BE2C (cell line): ENCODE data around the gene LGI4.
"Not testable (repeated sequence)": the region's sequence is repeated elsewhere in the genome, so short reads cannot be mapped to it uniquely, and the experiment has no call there.

ENCODE experiments used
- DNase-seq: peaks from one replicate; pipeline ENCODE4 v3.0.0-alpha.2; 2020
- H3K27me3 ChIP-seq: fragments of 250-450 bp; sonication (Bioruptor Pico); 2 replicates; pipeline ENCODE4 v1.5.1; 2020; ENCODE audit warnings: mild to moderate bottlenecking
- H3K36me3 ChIP-seq: fragments of 250-450 bp; sonication (Bioruptor Pico); 2 replicates; pipeline ENCODE4 v1.5.1; 2020; ENCODE audit warnings: mild to moderate bottlenecking
- H3K4me1 ChIP-seq: fragments of 250-450 bp; sonication (Bioruptor Pico); 2 replicates; pipeline ENCODE4 v1.5.1; 2020
- H3K4me3 ChIP-seq: 2 replicates; pipeline ENCODE4 v1.5.1; 2011; ENCODE audit warnings: low read depth, low read length
- H3K9me3 ChIP-seq: fragments of 250-450 bp; sonication (Bioruptor Pico); 2 replicates; pipeline ENCODE4 v1.5.1; 2020
- TF ChIP-seq, protein P1 (sequence below): IDR thresholded peaks from 2 replicates; pipeline ENCODE4 v1.5.1; 2012; ENCODE audit warnings: mild to moderate bottlenecking, low read depth, low read length

The LGI4 gene

GRCh38 chr19:35105411-35106290 lies 29.2 kb downstream of the LGI4 start:
- no peaks in the 10 kb centered on the region for H3K9me3 ChIP-seq
- H3K36me3 ChIP-seq: no peaks in the 10 kb centered on the region
- DNase-seq: no peak
- no peaks in the 10 kb centered on the region for H3K4me1 ChIP-seq
- TF ChIP-seq, protein P1, sequence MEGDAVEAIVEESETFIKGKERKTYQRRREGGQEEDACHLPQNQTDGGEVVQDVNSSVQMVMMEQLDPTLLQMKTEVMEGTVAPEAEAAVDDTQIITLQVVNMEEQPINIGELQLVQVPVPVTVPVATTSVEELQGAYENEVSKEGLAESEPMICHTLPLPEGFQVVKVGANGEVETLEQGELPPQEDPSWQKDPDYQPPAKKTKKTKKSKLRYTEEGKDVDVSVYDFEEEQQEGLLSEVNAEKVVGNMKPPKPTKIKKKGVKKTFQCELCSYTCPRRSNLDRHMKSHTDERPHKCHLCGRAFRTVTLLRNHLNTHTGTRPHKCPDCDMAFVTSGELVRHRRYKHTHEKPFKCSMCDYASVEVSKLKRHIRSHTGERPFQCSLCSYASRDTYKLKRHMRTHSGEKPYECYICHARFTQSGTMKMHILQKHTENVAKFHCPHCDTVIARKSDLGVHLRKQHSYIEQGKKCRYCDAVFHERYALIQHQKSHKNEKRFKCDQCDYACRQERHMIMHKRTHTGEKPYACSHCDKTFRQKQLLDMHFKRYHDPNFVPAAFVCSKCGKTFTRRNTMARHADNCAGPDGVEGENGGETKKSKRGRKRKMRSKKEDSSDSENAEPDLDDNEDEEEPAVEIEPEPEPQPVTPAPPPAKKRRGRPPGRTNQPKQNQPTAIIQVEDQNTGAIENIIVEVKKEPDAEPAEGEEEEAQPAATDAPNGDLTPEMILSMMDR: no peak
- no peak overlapping the region for H3K4me3 ChIP-seq
- no peaks in the 10 kb centered on the region for H3K27me3 ChIP-seq

- no peak for DNase-seq
- Histone ChIP-seq H3K4me3 (no peak overlapping the region), H3K4me1 (no peaks in the 10 kb centered on the region), H3K27me3 (no peaks in the 10 kb centered on the region), H3K36me3 (no peaks in the 10 kb centered on the region), H3K9me3 (no peaks in the 10 kb centered on the region)
- TF ChIP-seq, protein P1: no peak
Observed at GRCh38 chr19:35105047-35105410, 29.8 kb downstream of the LGI4 start.

- Histone ChIP-seq H3K4me3 (no peak overlapping the region), H3K36me3 (no peaks in the 10 kb centered on the region), H3K27me3 (no peaks in the 10 kb centered on the region), H3K4me1 (no peaks in the 10 kb centered on the region), H3K9me3 (no peaks in the 10 kb centered on the region)
- no peak for DNase-seq
- TF ChIP-seq, protein P1: no peak
Observed at GRCh38 chr19:35104361-35104760, 30.5 kb downstream of the LGI4 start.

DNA sequence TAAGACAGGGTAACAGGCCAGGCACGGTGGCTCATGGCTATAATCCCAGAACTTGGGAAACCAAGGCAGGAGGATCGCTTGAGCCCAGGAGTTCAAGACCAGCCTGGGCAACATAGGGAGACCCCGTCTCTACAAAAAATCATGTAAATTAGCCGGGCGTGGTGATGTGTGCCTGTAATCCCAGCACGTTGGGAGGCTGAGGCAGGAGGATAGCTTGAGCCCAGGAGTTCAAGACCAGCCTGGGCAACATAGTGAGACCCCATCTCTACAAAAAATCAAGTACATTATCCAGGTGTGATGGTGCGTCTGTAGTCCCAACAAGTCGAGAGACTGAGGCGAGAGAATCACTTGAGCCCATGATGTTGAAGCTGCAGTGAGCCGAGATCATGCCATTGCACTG lies 31.2 kb downstream of the LGI4 start:
- not testable (repeated sequence) for H3K4me1 ChIP-seq

DNA sequence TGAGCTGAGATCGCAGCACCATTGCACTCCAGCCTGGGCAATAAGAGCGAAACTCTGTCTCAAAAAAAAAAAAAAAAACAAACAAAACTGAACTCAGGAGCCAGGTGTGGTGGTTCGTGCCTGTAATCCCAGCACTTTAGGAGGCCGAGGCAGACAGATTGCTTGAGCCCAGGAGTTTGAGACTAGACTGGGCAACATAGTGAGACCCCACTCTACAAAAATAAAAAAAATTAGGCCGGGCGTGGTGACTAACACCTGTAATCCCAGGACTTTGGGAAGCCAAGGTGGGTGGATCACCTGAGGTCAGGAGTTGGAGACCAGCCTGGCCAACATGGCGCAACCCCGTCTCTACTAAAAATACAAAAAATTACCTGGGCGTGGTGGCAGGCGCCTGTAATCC lies 32.9 kb downstream of the LGI4 start:
- H3K36me3 ChIP-seq, H3K4me1 ChIP-seq, H3K27me3 ChIP-seq, H3K9me3 ChIP-seq, H3K4me3 ChIP-seq, DNase-seq: not testable (repeated sequence)

More for the DNA sequence above, 31.2 kb downstream of the LGI4 start:
- not testable (repeated sequence) for H3K27me3 ChIP-seq, DNase-seq, H3K9me3 ChIP-seq, H3K36me3 ChIP-seq, H3K4me3 ChIP-seq

- H3K4me3 ChIP-seq: no peak overlapping the region
- no peak for DNase-seq
- no peaks in the 10 kb centered on the region for H3K36me3 ChIP-seq
- H3K4me1 ChIP-seq: no peaks in the 10 kb centered on the region
- no peaks in the 10 kb centered on the region for H3K27me3 ChIP-seq
- TF ChIP-seq, protein P1: no peak
- no peaks in the 10 kb centered on the region for H3K9me3 ChIP-seq
Observed at GRCh38 chr19:35100588-35101533, 34.0 kb downstream of the LGI4 start.

DNA sequence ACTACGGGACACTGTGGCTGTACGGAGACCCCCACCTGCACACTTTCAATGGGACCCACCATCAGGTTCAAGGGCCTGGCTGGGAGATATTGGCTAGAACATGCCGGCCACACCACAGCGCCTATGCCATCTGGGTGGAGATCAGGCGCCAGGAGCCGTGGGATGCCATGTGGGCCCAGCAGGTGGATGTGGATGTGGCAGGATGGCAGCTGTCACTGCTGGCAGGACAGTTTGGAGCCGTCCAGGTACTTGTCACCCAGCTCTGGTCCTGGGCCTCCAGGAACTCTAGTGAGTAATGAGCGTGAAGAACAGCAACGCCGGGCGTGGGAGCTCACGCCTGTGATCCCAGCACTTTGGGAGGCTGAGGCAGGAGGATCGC lies 35.0 kb downstream of the LGI4 start:
- DNase-seq: no peak
- no peaks in the 10 kb centered on the region for H3K9me3 ChIP-seq
- TF ChIP-seq, protein P1: no peak
- H3K4me1 ChIP-seq: no peaks in the 10 kb centered on the region
- no peaks in the 10 kb centered on the region for H3K36me3 ChIP-seq
- no peaks in the 10 kb centered on the region for H3K27me3 ChIP-seq
- H3K4me3 ChIP-seq: no peak overlapping the region
